ENCODE results near the gene CDYL.
A peak's percentile ranks its signal among the peaks of the same experiment; 100 is the strongest.

CDYL gene

DNA sequence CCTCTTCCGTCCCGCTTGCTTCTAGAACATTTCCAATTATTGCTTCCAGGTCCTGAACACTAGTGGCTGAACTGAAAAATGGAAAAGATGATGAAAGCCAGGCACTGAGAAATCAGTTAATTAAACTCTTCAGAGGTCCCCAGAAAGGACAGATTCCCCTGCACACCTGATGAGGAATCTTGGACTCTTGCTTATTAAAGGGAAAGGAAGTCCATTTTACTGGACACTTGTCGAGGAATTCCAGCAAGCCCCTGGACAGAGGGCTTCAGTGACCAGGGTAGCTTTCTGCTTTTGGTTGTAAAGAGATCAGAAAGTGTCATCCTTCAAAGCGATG is 47.8 kb upstream of the CDYL start:
- H3K27ac ChIP-seq = peak overlapping the region; percentile 76
- H2AFZ ChIP-seq (ENCODE audit: low read depth) = peak overlapping the region; percentile 37
- H4K20me1 ChIP-seq (ENCODE audit: insufficient read depth) = no peaks in the 10 kb centered on the region
- peak overlapping the region; percentile 68 for H3K4me2 ChIP-seq
- H3K36me3 ChIP-seq (ENCODE audit: insufficient read depth) = no peaks in the 10 kb centered on the region
- no peaks in the 10 kb centered on the region for H3K79me2 ChIP-seq (ENCODE audit: insufficient read depth, low read depth)
- TF ChIP-seq, protein P1, sequence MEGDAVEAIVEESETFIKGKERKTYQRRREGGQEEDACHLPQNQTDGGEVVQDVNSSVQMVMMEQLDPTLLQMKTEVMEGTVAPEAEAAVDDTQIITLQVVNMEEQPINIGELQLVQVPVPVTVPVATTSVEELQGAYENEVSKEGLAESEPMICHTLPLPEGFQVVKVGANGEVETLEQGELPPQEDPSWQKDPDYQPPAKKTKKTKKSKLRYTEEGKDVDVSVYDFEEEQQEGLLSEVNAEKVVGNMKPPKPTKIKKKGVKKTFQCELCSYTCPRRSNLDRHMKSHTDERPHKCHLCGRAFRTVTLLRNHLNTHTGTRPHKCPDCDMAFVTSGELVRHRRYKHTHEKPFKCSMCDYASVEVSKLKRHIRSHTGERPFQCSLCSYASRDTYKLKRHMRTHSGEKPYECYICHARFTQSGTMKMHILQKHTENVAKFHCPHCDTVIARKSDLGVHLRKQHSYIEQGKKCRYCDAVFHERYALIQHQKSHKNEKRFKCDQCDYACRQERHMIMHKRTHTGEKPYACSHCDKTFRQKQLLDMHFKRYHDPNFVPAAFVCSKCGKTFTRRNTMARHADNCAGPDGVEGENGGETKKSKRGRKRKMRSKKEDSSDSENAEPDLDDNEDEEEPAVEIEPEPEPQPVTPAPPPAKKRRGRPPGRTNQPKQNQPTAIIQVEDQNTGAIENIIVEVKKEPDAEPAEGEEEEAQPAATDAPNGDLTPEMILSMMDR (conservative IDR thresholded peaks at IDR 0.05; ENCODE audit: low read depth, low read length) = no peak
- H3K27me3 ChIP-seq (ENCODE audit: insufficient read depth, low read depth) = no peaks in the 10 kb centered on the region
- no peak overlapping the region for H3K4me3 ChIP-seq (IDR thresholded peaks at IDR 0.05; ENCODE audit: insufficient read depth, low read depth, low read length)
- peak overlapping the region; percentile 37; the same call in 1 of the 2 replicates for H3K9ac ChIP-seq
- H3K4me1 ChIP-seq (ENCODE audit: low read depth, poor library complexity, severe bottlenecking) = peaks cover 32% of the 10 kb centered on the region

DNA sequence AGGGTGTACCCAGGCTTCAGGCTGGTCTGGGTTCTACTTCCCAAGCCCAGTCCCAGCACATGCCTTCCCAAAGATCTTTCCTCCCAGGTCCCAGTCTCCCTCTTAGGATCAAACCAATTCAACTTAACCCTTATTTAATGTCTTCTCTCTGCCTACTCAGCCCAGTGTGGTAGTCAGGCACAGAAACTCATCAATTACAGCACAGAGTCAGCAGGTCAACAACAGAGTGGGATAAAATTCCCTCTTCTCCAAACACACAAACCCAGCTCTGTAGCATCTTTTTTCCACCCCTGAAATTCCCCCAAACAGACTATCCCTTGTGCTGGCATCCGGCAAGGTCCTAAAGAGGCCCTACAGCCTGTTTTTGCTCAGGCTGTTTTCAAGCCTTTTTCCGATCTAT is 47.3 kb upstream of the CDYL start:
- H3K4me3 ChIP-seq (IDR thresholded peaks at IDR 0.05; ENCODE audit: insufficient read depth, low read depth, low read length) = no peak overlapping the region
- H3K27ac ChIP-seq = no peak overlapping the region
- no peaks in the 10 kb centered on the region for H3K36me3 ChIP-seq (ENCODE audit: insufficient read depth)
- H2AFZ ChIP-seq (ENCODE audit: low read depth) = no peak overlapping the region
- H3K79me2 ChIP-seq (ENCODE audit: insufficient read depth, low read depth) = no peaks in the 10 kb centered on the region
- TF ChIP-seq, protein P1 (conservative IDR thresholded peaks at IDR 0.05; ENCODE audit: low read depth, low read length) = no peak
- H3K9ac ChIP-seq = no peak overlapping the region
- no peak overlapping the region; the same call in 1 of the 2 replicates for H3K4me2 ChIP-seq
- no peaks in the 10 kb centered on the region for H4K20me1 ChIP-seq (ENCODE audit: insufficient read depth)
- peaks cover 32% of the 10 kb centered on the region for H3K4me1 ChIP-seq (ENCODE audit: low read depth, poor library complexity, severe bottlenecking)
- no peaks in the 10 kb centered on the region for H3K27me3 ChIP-seq (ENCODE audit: insufficient read depth, low read depth)

DNA sequence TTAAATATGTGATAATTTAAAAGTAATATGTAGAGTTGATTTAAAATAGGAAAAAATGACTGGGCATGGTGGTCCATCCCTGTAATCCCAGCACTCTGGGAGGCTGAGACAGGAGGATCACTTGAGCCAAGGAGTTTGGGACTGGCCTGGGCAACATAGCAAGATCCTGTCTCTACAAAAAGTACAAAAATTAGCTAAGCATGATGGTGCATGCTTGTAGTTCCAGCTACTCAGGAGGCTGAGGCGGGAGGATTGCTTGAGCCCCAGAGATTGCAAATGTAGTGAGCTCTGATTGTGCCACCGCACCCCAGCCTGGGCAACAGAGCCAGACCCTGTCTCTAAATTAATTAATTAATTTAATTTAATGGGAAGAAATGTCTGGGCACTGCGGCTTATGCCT is 44.2 kb upstream of the CDYL start:
- no peaks in the 10 kb centered on the region for H3K79me2 ChIP-seq (ENCODE audit: insufficient read depth, low read depth)
- no peaks in the 10 kb centered on the region for H3K27me3 ChIP-seq (ENCODE audit: insufficient read depth, low read depth)
- H3K4me3 ChIP-seq (IDR thresholded peaks at IDR 0.05; ENCODE audit: insufficient read depth, low read depth, low read length) = no peak overlapping the region
- H3K27ac ChIP-seq = no peak overlapping the region
- H4K20me1 ChIP-seq (ENCODE audit: insufficient read depth) = no peaks in the 10 kb centered on the region
- no peak overlapping the region for H3K4me2 ChIP-seq
- TF ChIP-seq, protein P1 (conservative IDR thresholded peaks at IDR 0.05; ENCODE audit: low read depth, low read length) = no peak
- H2AFZ ChIP-seq (ENCODE audit: low read depth) = no peak overlapping the region
- no peak overlapping the region for H3K9ac ChIP-seq
- peaks cover 21% of the 10 kb centered on the region for H3K4me1 ChIP-seq (ENCODE audit: low read depth, poor library complexity, severe bottlenecking)
- no peaks in the 10 kb centered on the region for H3K36me3 ChIP-seq (ENCODE audit: insufficient read depth)

DNA sequence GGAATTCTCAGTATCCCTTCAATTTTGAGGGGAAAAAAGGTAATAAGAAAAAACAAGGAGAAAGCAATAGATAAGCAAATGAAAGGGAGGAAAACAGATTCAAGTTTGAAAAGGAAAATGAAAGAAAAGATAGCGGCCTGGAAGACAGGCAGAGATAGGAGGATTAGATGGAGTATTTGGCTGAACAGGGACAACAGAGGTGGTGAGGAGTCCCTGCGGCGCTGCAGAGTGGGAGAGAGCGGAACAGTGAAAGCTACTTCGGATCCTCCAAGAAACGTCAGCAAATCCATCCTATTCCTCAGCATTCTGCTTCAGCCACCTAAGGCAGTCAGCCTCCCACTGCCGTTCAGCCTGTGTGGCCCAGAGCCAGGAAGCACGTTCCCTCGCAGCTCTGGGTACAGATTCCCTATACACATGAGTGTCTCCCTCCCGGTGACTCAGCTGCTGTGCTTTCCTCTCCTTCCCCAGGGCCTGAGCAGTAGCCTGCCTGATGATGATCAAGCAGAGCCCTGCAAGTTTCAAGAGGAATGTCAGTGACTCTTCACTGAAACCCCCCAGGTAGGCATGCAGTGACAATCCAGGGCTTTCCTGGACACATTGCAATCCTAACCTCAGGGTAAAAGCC is 43.4 kb upstream of the CDYL start:
- Histone ChIP-seq H3K79me2 (ENCODE audit: insufficient read depth, low read depth) (no peaks in the 10 kb centered on the region), H3K27me3 (ENCODE audit: insufficient read depth, low read depth) (no peaks in the 10 kb centered on the region), H3K36me3 (ENCODE audit: insufficient read depth) (no peaks in the 10 kb centered on the region), H3K4me2 (no peak overlapping the region), H3K27ac (no peak overlapping the region), H3K9ac (no peak overlapping the region), H3K4me1 (ENCODE audit: low read depth, poor library complexity, severe bottlenecking) (peaks cover 17% of the 10 kb centered on the region), H3K4me3 (IDR thresholded peaks at IDR 0.05; ENCODE audit: insufficient read depth, low read depth, low read length) (no peak overlapping the region), H4K20me1 (ENCODE audit: insufficient read depth) (no peaks in the 10 kb centered on the region), H2AFZ (ENCODE audit: low read depth) (no peak overlapping the region)
- TF ChIP-seq, protein P1 (conservative IDR thresholded peaks at IDR 0.05; ENCODE audit: low read depth, low read length) = no peak
